ENCODE measurements around the gene ZYG11A.
A peak's percentile ranks its signal among the peaks of the same experiment; 100 is the strongest.

Gene ZYG11A

GRCh38 chr1:52926864-52927211, 84.3 kb downstream of the ZYG11A start:
- no peaks in the 10 kb centered on the region for H3K27me3 ChIP-seq (ENCODE audit: low read length)
- no peaks in the 10 kb centered on the region for H3K79me2 ChIP-seq (ENCODE audit: insufficient read depth, low read length)
- H3K36me3 ChIP-seq (ENCODE audit: low read length) = no peaks in the 10 kb centered on the region
- H3K9me3 ChIP-seq (ENCODE audit: insufficient read depth, low read length) = no peaks in the 10 kb centered on the region
- H3K9ac ChIP-seq (ENCODE audit: low read length) = peak overlapping the region; percentile 61; the same call in 1 of the 2 replicates
- no peak for TF ChIP-seq CTCF (IDR thresholded peaks at IDR 0.05; ENCODE audit: insufficient read depth, low read length, poor library complexity, severe bottlenecking)
- no peak for TF ChIP-seq EZH2phosphoT487 (conservative IDR thresholded peaks at IDR 0.05; ENCODE audit: low read length)
- H3K9me2 ChIP-seq (replicated peaks; ENCODE audit: insufficient read depth, low read length) = no peaks in the 10 kb centered on the region
- peak overlapping the region; percentile 69 for H3K4me2 ChIP-seq (ENCODE audit: low read depth, low read length, poor library complexity, severe bottlenecking)
- H3K4me3 ChIP-seq (ENCODE audit: insufficient read depth, low read length, poor library complexity, severe bottlenecking) = no peak overlapping the region
- H4K20me1 ChIP-seq (ENCODE audit: low read depth, low read length) = no peaks in the 10 kb centered on the region
- H2AFZ ChIP-seq (ENCODE audit: low read depth, low read length, severe bottlenecking) = peak overlapping the region; percentile 89
- no peak overlapping the region for H3K27ac ChIP-seq (ENCODE audit: low read depth, low read length)
- H3F3A ChIP-seq (ENCODE audit: insufficient read depth) = no peaks in the 10 kb centered on the region

- Histone ChIP-seq H3K4me2 (ENCODE audit: low read depth, low read length, poor library complexity, severe bottlenecking) (peak within 1 kb of the TSS; percentile 69), H4K20me1 (ENCODE audit: low read depth, low read length) (no peaks in the 10 kb centered on the region), H3F3A (ENCODE audit: insufficient read depth) (no peaks in the 10 kb centered on the region), H3K36me3 (ENCODE audit: low read length) (no peaks in the 10 kb centered on the region), H3K79me2 (ENCODE audit: insufficient read depth, low read length) (no peaks in the 10 kb centered on the region), H3K9ac (ENCODE audit: low read length) (peak within 1 kb of the TSS; percentile 61), H3K27ac (ENCODE audit: low read depth, low read length) (no peak within 1 kb of the TSS), H3K9me2 (replicated peaks; ENCODE audit: insufficient read depth, low read length) (no peaks in the 10 kb centered on the region), H2AFZ (ENCODE audit: low read depth, low read length, severe bottlenecking) (peak within 1 kb of the TSS; percentile 89), H3K27me3 (ENCODE audit: low read length) (no peaks in the 10 kb centered on the region), H3K4me3 (ENCODE audit: insufficient read depth, low read length, poor library complexity, severe bottlenecking) (peak within 1 kb of the TSS; percentile 50), H3K9me3 (ENCODE audit: insufficient read depth, low read length) (no peaks in the 10 kb centered on the region)
- no peak for TF ChIP-seq CTCF (IDR thresholded peaks at IDR 0.05; ENCODE audit: insufficient read depth, low read length, poor library complexity, severe bottlenecking)
- no peak for TF ChIP-seq EZH2phosphoT487 (conservative IDR thresholded peaks at IDR 0.05; ENCODE audit: low read length)
Measured at GRCh38 chr1:52927212-52928014, 84.9 kb downstream of the ZYG11A start, which contains the start of gene SCP2. Gene SCP2, plus strand, starts transcription at chr1:52927276. Its CDS starts 121 bp downstream, at chr1:52927397.

- Histone ChIP-seq H3F3A (ENCODE audit: insufficient read depth) (no peaks in the 10 kb centered on the region), H3K4me3 (ENCODE audit: insufficient read depth, low read length, poor library complexity, severe bottlenecking) (no peak overlapping the region), H3K4me2 (ENCODE audit: low read depth, low read length, poor library complexity, severe bottlenecking) (peak overlapping the region; percentile 69), H2AFZ (ENCODE audit: low read depth, low read length, severe bottlenecking) (no peak overlapping the region), H4K20me1 (ENCODE audit: low read depth, low read length) (no peaks in the 10 kb centered on the region), H3K27me3 (ENCODE audit: low read length) (no peaks in the 10 kb centered on the region), H3K9me3 (ENCODE audit: insufficient read depth, low read length) (no peaks in the 10 kb centered on the region), H3K36me3 (ENCODE audit: low read length) (no peaks in the 10 kb centered on the region), H3K9me2 (replicated peaks; ENCODE audit: insufficient read depth, low read length) (no peaks in the 10 kb centered on the region), H3K27ac (ENCODE audit: low read depth, low read length) (no peak overlapping the region), H3K9ac (ENCODE audit: low read length) (no peak overlapping the region), H3K79me2 (ENCODE audit: insufficient read depth, low read length) (no peaks in the 10 kb centered on the region)
- TF ChIP-seq CTCF (IDR thresholded peaks at IDR 0.05; ENCODE audit: insufficient read depth, low read length, poor library complexity, severe bottlenecking) = no peak
- TF ChIP-seq EZH2phosphoT487 (conservative IDR thresholded peaks at IDR 0.05; ENCODE audit: low read length) = no peak
Measured at GRCh38 chr1:52928015-52928404, 85.5 kb downstream of the ZYG11A start.

Data from SU-DHL-6 (cell line).